ENCODE results near the gene RPL41.

The RPL41 gene

GRCh38 chr12:56157201-56158028, 41.0 kb downstream of the RPL41 start:
- TF ChIP-seq NFIC (IDR thresholded peaks at IDR 0.05) (peak; percentile 9), MAX (IDR thresholded peaks at IDR 0.05) (peak; percentile 92), TAF1 (IDR thresholded peaks at IDR 0.05; ENCODE audit: low read depth) (peak; percentile 87), TCF12 (IDR thresholded peaks at IDR 0.05; ENCODE audit: low read depth) (no peak), RAD21 (IDR thresholded peaks at IDR 0.05; ENCODE audit: low read depth) (peak; percentile 44), EP300 (IDR thresholded peaks at IDR 0.05; ENCODE audit: borderline replicate concordance) (peak; percentile 31; the same call in 1 of the 2 replicates), TEAD4 (IDR thresholded peaks at IDR 0.05) (peak; percentile 94), EGR1 (IDR thresholded peaks at IDR 0.05) (peak; percentile 54; the same call in 1 of the 2 replicates), YY1 (IDR thresholded peaks at IDR 0.05; ENCODE audit: low read depth) (no peak; the same call in none of the 2 replicates), CREB1 (IDR thresholded peaks at IDR 0.05; ENCODE audit: low read depth) (no peak), ZBTB7A (IDR thresholded peaks at IDR 0.05; ENCODE audit: low read depth) (peak; percentile 39; the same call in 1 of the 2 replicates), CEBPB (IDR thresholded peaks at IDR 0.05) (peak; percentile 45; the same call in 1 of the 2 replicates), USF1 (IDR thresholded peaks at IDR 0.05) (no peak)

GRCh38 chr12:56158029-56158925, 41.8 kb downstream of the RPL41 start, which contains the start of gene MYL6:
TSS of gene MYL6 (plus strand) at chr12:56158359. CDS start at chr12:56158402, 43 bp downstream.
- no peak for TF ChIP-seq USF1 (IDR thresholded peaks at IDR 0.05)
- TF ChIP-seq TCF12 (IDR thresholded peaks at IDR 0.05; ENCODE audit: low read depth) = peak; percentile 55; the same call in 1 of the 2 replicates
- TF ChIP-seq ZBTB7A (IDR thresholded peaks at IDR 0.05; ENCODE audit: low read depth) = 0 out of 2 replicates have a peak, but pooled peaks have one; percentile 25
- peak; percentile 96 for TF ChIP-seq YY1 (IDR thresholded peaks at IDR 0.05; ENCODE audit: low read depth)
- peak; percentile 96 for TF ChIP-seq TAF1 (IDR thresholded peaks at IDR 0.05; ENCODE audit: low read depth)
- TF ChIP-seq CREB1 (IDR thresholded peaks at IDR 0.05; ENCODE audit: low read depth) = peak; percentile 87
- no peak; the same call in 1 of the 2 replicates for TF ChIP-seq NFIC (IDR thresholded peaks at IDR 0.05)
- TF ChIP-seq EP300 (IDR thresholded peaks at IDR 0.05; ENCODE audit: borderline replicate concordance) = 0 out of 2 replicates have a peak, but pooled peaks have one; percentile 22
- no peak for TF ChIP-seq REST (IDR thresholded peaks at IDR 0.05; ENCODE audit: low read depth)
- no peak for TF ChIP-seq FOXM1 (IDR thresholded peaks at IDR 0.05; ENCODE audit: borderline replicate concordance, low read depth)
- TF ChIP-seq CEBPB (IDR thresholded peaks at IDR 0.05) = peak; percentile 87
- TF ChIP-seq MAX (IDR thresholded peaks at IDR 0.05) = no peak
- no peak for TF ChIP-seq RAD21 (IDR thresholded peaks at IDR 0.05; ENCODE audit: low read depth)
- TF ChIP-seq EGR1 (IDR thresholded peaks at IDR 0.05) = no peak
- peak; percentile 52; the same call in 1 of the 2 replicates for TF ChIP-seq TEAD4 (IDR thresholded peaks at IDR 0.05)

- TF ChIP-seq EGR1 (IDR thresholded peaks at IDR 0.05) (no peak), NFIC (IDR thresholded peaks at IDR 0.05) (no peak), CEBPB (IDR thresholded peaks at IDR 0.05) (no peak), EP300 (IDR thresholded peaks at IDR 0.05; ENCODE audit: borderline replicate concordance) (0 out of 2 replicates have a peak, but pooled peaks have one; percentile 28), USF1 (IDR thresholded peaks at IDR 0.05) (no peak), REST (IDR thresholded peaks at IDR 0.05; ENCODE audit: low read depth) (no peak), CREB1 (IDR thresholded peaks at IDR 0.05; ENCODE audit: low read depth) (no peak), YY1 (IDR thresholded peaks at IDR 0.05; ENCODE audit: low read depth) (no peak), RAD21 (IDR thresholded peaks at IDR 0.05; ENCODE audit: low read depth) (no peak), TAF1 (IDR thresholded peaks at IDR 0.05; ENCODE audit: low read depth) (peak; percentile 13; the same call in 1 of the 2 replicates), TEAD4 (IDR thresholded peaks at IDR 0.05) (peak; percentile 70), MAX (IDR thresholded peaks at IDR 0.05) (no peak), FOXM1 (IDR thresholded peaks at IDR 0.05; ENCODE audit: borderline replicate concordance, low read depth) (no peak), ZBTB7A (IDR thresholded peaks at IDR 0.05; ENCODE audit: low read depth) (0 out of 2 replicates have a peak, but pooled peaks have one; percentile 19), TCF12 (IDR thresholded peaks at IDR 0.05; ENCODE audit: low read depth) (0 out of 2 replicates have a peak, but pooled peaks have one; percentile 9)
Measured at GRCh38 chr12:56158926-56159461, 42.6 kb downstream of the RPL41 start.
